GM19463 (cell line): ENCODE results near the gene GCN1.
A peak's percentile ranks its signal among the peaks of the same experiment; 100 is the strongest.
"Not testable (repeated sequence)": the region's sequence is repeated elsewhere in the genome, so short reads cannot be mapped to it uniquely, and the experiment has no call there.

Source experiments
- ATAC-seq: cut with Tn5 transposase; IDR thresholded peaks from one replicate; pipeline ENCODE4 v1.9.1; 2021; ENCODE audit warnings: mild to moderate bottlenecking, moderate library complexity; ENCODE audit not compliant: unreplicated experiment

GCN1 gene

GRCh38 chr12:120214626-120215356, 20.3 kb upstream of the GCN1 start:
- ATAC-seq = no peak

- ATAC-seq = no peak
These were observed 19.2 kb upstream of the GCN1 start for GRCh38 chr12:120213758-120214157.

GRCh38 chr12:120213182-120213581, 18.7 kb upstream of the GCN1 start:
- not testable (repeated sequence) for ATAC-seq

- no peak for ATAC-seq
These were observed 17.8 kb upstream of the GCN1 start for GRCh38 chr12:120212301-120212700.

- no peak for ATAC-seq
These were observed 17.4 kb upstream of the GCN1 start for GRCh38 chr12:120211904-120212283.

GRCh38 chr12:120211243-120211903, 16.9 kb upstream of the GCN1 start:
- no peak for ATAC-seq

GRCh38 chr12:120209851-120210250, 15.3 kb upstream of the GCN1 start:
- ATAC-seq = no peak

- no peak for ATAC-seq
These were observed 12.7 kb upstream of the GCN1 start for GRCh38 chr12:120207227-120207626.

GRCh38 chr12:120206781-120207180, 12.3 kb upstream of the GCN1 start:
- not testable (repeated sequence) for ATAC-seq

- ATAC-seq = no peak
These were observed 11.7 kb upstream of the GCN1 start for GRCh38 chr12:120206228-120206627.

GRCh38 chr12:120204171-120204570, 9.7 kb upstream of the GCN1 start:
- ATAC-seq = no peak

- ATAC-seq = no peak
These were observed 5.9 kb upstream of the GCN1 start for GRCh38 chr12:120200364-120200800.

GRCh38 chr12:120199595-120200306, 5.2 kb upstream of the GCN1 start:
- ATAC-seq = no peak

GRCh38 chr12:120199025-120199424, 4.5 kb upstream of the GCN1 start:
- no peak for ATAC-seq

- ATAC-seq = no peak
These were observed 3.0 kb upstream of the GCN1 start for GRCh38 chr12:120197542-120197887.

GRCh38 chr12:120196817-120197541, 2.5 kb upstream of the GCN1 start:
- ATAC-seq = not testable (repeated sequence)

- ATAC-seq = no peak
These were observed 1.8 kb upstream of the GCN1 start for GRCh38 chr12:120196363-120196762.

- peak; percentile 23 for ATAC-seq
These were observed 335 bp downstream of the GCN1 start for GRCh38 chr12:120194226-120194533.

- ATAC-seq = not testable (repeated sequence)
These were observed 1.2 kb downstream of the GCN1 start for GRCh38 chr12:120193286-120193685.

- no peak for ATAC-seq
These were observed 3.5 kb downstream of the GCN1 start for GRCh38 chr12:120190985-120191480.

- no peak for ATAC-seq
These were observed 4.1 kb downstream of the GCN1 start for GRCh38 chr12:120190386-120190785.
